Endothelial cell (in vitro differentiated cells): ENCODE results near the gene MMP14. TPM values are rescaled to one million over a fixed set of nuclear protein-coding genes. Genes with fewer than 3 reads are reported as not detected.

Experiments used
- DNase-seq: peaks from one replicate; pipeline ENCODE4 v3.0.0; 2021; ENCODE audit warnings: low spot score
- H3K27ac Mint-ChIP-seq: one replicate; pipeline ENCODE4 v1.8.0; 2021; ENCODE audit warnings: mixed read lengths, inconsistent platforms; ENCODE audit not compliant: unreplicated experiment
- H3K27me3 Mint-ChIP-seq: one replicate; pipeline ENCODE4 v1.8.0; 2021; ENCODE audit warnings: mild to moderate bottlenecking, moderate library complexity, mixed read lengths, inconsistent platforms; ENCODE audit not compliant: unreplicated experiment
- H3K36me3 Mint-ChIP-seq: one replicate; pipeline ENCODE4 v1.8.0; 2021; ENCODE audit warnings: mild to moderate bottlenecking, low read depth, mixed read lengths, inconsistent platforms; ENCODE audit not compliant: unreplicated experiment
- H3K4me1 Mint-ChIP-seq: one replicate; pipeline ENCODE4 v1.8.0; 2021; ENCODE audit warnings: mild to moderate bottlenecking, mixed read lengths, inconsistent platforms; ENCODE audit not compliant: unreplicated experiment
- H3K4me3 Mint-ChIP-seq: one replicate; pipeline ENCODE4 v1.8.0; 2021; ENCODE audit warnings: mild to moderate bottlenecking, mixed read lengths, inconsistent platforms; ENCODE audit not compliant: unreplicated experiment
- H3K9me3 Mint-ChIP-seq: one replicate; pipeline ENCODE4 v1.8.0; 2021; ENCODE audit warnings: mixed read lengths, inconsistent platforms; ENCODE audit not compliant: unreplicated experiment
- total RNA-seq: library from RNA; stranded (reverse); fragmentation: NEBNext Ultra II Directional; extraction: Animal tissue kit (Norgen Biotek cat#: 25700); gene quantifications from one replicate; pipeline ENCODE4 v1.2.1, GENCODE V29; 2021; ENCODE audit not compliant: unreplicated experiment
- TF ChIP-seq, protein P1 (sequence below): fragments of 200-600 bp; sonication (generic); IDR thresholded peaks from one replicate; pipeline ENCODE4 v1.5.0; 2021; ENCODE audit warnings: antibody characterized with exemption; ENCODE audit not compliant: unreplicated experiment

The MMP14 gene
- total RNA-seq, 1 donor from 2014 or later = 819 TPM

DNA sequence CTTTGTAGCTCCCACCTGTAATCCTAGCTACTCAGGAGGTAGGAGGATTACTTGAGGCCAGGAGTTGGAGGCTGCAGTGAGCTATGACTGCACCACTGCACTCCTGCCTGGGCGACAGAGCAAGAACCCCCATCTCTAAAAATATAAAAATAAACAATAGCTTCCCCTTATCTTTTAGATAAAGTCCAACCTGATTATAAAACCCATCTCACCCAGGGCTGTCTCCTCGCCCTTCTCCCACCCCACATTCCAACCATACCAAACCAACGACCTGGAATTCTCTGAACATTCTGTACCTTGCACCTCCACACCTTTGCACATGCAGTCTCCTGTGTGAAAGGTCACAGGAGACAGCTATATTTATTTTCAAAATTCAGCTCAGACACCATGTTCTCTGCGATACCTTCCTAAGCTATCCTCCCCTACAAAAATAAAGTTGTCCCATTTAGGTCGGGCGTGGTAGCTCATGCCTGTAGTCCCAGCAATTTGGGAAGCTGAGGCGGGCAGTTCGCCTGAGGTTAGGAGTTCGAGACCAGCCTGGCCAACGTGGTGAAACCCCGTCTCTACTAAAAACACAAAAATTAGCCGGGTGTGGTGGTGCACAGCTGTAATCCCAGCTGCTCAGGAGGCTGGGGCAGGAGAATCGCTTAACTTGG is 28.8 kb upstream of the MMP14 start:
- Mint-ChIP-seq H3K36me3 (no peaks in the 10 kb centered on the region), H3K9me3 (no peaks in the 10 kb centered on the region), H3K27me3 (no peaks in the 10 kb centered on the region), H3K4me1 (no peaks in the 10 kb centered on the region), H3K27ac (no peak overlapping the region), H3K4me3 (no peak overlapping the region)
- no peak for DNase-seq
- TF ChIP-seq, protein P1, sequence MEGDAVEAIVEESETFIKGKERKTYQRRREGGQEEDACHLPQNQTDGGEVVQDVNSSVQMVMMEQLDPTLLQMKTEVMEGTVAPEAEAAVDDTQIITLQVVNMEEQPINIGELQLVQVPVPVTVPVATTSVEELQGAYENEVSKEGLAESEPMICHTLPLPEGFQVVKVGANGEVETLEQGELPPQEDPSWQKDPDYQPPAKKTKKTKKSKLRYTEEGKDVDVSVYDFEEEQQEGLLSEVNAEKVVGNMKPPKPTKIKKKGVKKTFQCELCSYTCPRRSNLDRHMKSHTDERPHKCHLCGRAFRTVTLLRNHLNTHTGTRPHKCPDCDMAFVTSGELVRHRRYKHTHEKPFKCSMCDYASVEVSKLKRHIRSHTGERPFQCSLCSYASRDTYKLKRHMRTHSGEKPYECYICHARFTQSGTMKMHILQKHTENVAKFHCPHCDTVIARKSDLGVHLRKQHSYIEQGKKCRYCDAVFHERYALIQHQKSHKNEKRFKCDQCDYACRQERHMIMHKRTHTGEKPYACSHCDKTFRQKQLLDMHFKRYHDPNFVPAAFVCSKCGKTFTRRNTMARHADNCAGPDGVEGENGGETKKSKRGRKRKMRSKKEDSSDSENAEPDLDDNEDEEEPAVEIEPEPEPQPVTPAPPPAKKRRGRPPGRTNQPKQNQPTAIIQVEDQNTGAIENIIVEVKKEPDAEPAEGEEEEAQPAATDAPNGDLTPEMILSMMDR = no peak

DNA sequence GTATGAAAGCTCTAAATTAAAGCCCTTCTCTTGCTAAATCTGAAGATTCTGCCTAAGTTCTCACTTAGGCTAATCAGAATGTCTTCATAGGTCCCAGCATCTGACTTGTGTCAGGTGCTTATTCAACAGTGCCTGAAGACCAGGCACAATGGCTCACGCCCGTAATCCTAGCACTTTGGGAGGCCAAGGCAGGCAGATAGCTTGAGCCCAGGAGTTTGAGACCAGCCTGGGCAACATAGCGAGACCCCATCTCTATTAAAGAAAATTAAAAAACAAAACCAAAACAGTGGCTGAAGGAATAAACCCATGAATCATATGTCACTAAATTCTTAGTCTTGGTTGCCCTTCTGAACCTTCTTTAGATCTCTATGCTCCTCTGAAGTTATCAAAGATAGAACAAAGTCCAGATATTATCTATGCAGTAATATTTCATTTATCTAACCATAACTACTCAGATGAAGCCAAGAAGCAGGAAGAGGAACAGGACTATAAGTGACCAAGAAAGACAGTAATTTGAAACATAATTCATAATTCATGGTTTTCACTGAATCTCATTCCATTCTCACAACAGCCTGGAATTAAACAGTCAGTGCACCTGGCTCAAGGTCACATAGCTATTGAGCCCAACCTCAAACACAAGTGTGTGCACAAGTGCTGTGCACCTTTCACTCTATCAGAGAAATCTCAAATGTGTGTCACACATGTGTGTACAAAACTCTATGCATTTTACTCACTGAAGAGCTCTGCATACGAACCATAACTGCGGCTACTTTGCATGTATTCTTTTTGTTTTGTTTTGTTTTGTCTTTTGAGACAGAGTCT is 27.8 kb upstream of the MMP14 start:
- Mint-ChIP-seq H3K36me3 (no peaks in the 10 kb centered on the region), H3K4me3 (no peak overlapping the region), H3K9me3 (no peaks in the 10 kb centered on the region), H3K27me3 (no peaks in the 10 kb centered on the region), H3K27ac (no peak overlapping the region), H3K4me1 (no peaks in the 10 kb centered on the region)
- DNase-seq = no peak
- TF ChIP-seq, protein P1 = no peak

DNA sequence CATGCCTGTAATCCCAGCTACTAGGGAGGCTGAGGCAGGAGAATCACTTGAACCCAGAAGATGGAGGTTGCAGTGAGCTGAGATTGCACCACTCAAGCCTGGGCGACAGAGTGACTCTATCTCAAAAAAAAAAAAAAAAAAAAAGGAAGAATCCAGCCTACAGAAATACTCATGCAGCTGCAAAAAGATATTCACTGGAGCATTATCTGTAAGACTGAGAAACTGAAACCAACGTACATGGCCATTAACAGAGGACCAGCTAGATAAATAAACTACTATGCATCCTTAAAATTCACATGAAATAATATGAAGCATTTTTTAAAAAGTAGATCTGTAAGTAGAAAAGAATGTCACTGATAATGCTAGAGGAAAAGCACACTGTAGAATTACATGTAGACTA is 24.7 kb upstream of the MMP14 start:
- no peak overlapping the region for H3K4me3 Mint-ChIP-seq
- H3K27me3 Mint-ChIP-seq = no peaks in the 10 kb centered on the region
- no peaks in the 10 kb centered on the region for H3K9me3 Mint-ChIP-seq
- DNase-seq = no peak
- H3K4me1 Mint-ChIP-seq = peaks cover 17% of the 10 kb centered on the region
- no peak overlapping the region for H3K27ac Mint-ChIP-seq
- TF ChIP-seq, protein P1 = no peak
- peaks cover 3% of the 10 kb centered on the region for H3K36me3 Mint-ChIP-seq

DNA sequence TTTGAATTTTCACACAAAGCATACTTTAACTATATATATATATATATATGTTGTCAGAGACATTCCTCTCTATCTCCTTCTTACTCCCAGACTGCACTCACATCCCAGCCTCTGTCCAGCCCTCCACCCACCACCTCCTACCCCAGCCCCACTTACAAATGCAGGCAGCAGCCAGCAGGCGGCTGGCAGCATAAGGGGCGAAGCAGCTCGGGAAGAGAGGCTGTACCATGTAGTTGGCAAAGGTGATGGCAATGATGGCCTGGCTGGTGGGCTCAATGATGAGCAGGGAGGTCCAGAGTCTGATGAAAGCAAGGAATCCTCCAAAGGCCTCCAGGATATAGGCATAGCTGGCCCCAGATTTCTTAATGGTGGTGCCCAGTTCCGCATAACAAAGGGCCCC is 23.6 kb upstream of the MMP14 start:
- H3K4me3 Mint-ChIP-seq = no peak overlapping the region
- TF ChIP-seq, protein P1 = no peak
- no peak for DNase-seq
- H3K27me3 Mint-ChIP-seq = no peaks in the 10 kb centered on the region
- peaks cover 18% of the 10 kb centered on the region for H3K4me1 Mint-ChIP-seq
- no peaks in the 10 kb centered on the region for H3K9me3 Mint-ChIP-seq
- H3K36me3 Mint-ChIP-seq = peaks cover 3% of the 10 kb centered on the region
- no peak overlapping the region for H3K27ac Mint-ChIP-seq

DNA sequence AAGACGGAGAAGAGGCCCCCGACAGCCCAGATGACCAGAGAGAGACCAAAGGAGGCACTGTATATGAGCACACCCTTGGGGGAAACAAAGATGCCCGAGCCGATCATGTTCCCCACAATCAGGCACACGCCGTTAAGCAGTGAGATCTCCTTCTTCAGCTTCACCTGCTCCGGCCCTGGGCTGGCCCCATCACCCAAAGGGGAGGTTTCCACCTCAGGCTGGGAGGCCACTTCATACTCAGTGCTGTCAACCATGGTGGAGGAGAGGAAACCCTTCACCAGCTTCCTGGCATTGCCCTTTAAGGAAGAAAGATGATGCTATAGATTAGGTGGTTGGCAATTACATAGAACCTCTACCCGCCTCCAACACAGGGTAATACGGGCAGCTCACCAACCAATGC is 23.2 kb upstream of the MMP14 start:
- no peaks in the 10 kb centered on the region for H3K9me3 Mint-ChIP-seq
- peaks cover 3% of the 10 kb centered on the region for H3K27me3 Mint-ChIP-seq
- TF ChIP-seq, protein P1 = no peak
- peaks cover 3% of the 10 kb centered on the region for H3K36me3 Mint-ChIP-seq
- H3K4me1 Mint-ChIP-seq = peaks cover 21% of the 10 kb centered on the region
- no peak overlapping the region for H3K27ac Mint-ChIP-seq
- H3K4me3 Mint-ChIP-seq = no peak overlapping the region
- no peak for DNase-seq
